ENCODE data around the gene CD6. TPM values are rescaled to one million over a fixed set of nuclear protein-coding genes. Genes with fewer than 3 reads are reported as not detected.

The CD6 gene
- total RNA-seq, 1 donor from 2014 or later: 0.87 TPM

DNA sequence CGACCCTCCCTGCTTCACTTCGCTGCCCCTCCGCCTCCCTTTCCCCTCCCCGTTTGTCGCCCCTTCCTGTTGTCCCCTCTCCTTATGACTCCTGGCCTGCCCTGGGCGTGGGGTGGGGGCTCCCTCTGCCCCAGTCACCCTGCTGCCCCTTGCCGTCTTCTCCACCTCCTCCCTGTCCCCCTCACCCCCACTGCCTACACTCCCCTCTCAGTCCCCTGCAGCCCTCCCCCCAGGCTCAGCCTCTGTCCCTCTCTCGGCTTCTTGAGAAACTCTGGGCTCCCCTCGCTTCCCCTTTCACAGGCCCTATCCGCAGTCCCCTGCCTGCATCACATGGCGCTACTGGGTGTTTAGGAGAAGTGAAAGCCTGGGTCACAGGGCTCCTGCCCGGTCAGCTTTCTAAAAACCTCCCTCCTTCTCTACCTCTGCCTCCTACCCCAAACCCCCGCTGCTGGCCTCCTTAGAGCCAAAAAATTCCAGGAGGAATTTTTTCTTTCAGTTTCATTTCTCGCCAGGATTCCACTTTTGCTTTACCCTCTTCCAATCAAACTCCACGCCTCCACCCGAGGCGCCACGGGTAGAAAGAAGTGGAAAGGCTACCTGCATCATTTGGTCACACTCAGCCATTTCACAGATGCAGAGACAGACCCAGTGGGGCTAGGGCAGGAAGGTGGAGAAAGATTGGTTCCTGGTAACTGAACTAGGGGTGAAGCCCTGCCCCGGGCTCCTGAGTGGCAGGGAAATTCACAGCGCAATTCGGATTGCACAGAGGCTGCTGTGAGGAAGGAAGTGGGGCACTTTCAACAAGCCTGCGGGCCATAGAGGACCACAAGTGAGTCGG, 19.4 kb upstream of the CD6 start, which contains the start of gene SLC15A3:
Gene SLC15A3, minus strand, starts transcription at position 273 of the 838 bp plus-strand sequence. CDS start 625 bp downstream, outside the sequence.
- DNase-seq (ENCODE audit: low spot score): peak; percentile 89

DNA sequence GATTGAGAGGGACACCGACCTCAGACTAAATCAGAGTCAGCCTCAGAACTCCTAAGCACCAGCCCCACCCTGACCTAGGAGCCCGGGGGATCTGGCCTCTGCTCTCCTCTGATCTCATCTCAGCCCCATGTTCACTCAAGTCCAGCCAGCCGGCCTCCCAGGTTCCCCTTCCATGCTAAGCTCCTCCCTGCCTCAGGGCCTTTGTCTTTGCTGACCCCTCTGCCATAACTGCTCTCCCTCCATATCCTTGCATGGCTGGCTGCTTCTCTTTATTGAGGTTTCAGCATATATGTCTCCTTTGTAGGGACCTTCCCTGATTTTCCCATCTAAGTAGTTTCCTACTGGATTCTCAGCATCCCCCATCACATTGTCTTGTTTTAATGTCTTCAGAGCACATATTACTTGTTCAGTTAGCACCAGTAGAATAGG, 18.7 kb upstream of the CD6 start:
- DNase-seq (ENCODE audit: low spot score): no peak

DNA sequence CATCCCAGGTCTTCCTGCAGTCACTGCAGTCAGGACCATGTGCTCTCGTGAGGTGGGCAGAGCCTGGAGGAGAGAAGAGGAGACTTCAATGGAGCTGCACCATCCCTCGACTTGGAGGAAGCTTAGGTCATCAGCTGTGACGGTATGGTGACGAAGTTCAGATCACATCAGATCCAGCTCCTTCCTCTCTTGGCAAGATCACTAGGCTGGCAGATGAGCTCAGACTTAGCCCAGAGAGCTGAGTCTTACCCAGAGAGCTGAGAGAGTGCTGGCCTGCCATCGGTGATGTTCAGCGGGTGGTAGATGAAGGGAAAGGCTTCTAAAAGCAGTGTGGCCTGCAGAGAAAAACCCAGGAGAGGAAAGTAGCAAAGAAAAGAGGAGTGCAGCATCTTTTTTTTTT, 17.7 kb upstream of the CD6 start:
- DNase-seq (ENCODE audit: low spot score): peak; percentile 49

DNA sequence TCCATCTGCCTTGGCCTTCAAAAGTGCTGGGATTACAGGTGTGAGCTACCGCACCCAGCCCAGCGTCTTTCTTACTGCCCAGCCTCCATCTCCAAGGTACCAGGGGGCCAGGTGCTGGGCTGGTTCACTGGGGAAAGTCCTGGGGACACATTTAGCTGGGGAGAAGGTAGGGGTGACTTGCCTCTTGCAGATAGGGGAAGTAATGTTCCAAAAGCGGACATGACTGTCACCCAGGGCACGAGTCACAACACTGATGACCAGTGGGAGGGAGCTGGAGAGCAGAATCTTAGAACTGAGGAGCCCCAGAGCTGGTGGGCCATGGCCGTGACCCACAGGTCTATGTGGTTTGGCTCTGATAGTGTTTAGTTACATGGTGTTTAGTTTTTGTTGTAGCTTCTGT, 17.1 kb upstream of the CD6 start:
- peak; percentile 76 for DNase-seq (ENCODE audit: low spot score)

DNA sequence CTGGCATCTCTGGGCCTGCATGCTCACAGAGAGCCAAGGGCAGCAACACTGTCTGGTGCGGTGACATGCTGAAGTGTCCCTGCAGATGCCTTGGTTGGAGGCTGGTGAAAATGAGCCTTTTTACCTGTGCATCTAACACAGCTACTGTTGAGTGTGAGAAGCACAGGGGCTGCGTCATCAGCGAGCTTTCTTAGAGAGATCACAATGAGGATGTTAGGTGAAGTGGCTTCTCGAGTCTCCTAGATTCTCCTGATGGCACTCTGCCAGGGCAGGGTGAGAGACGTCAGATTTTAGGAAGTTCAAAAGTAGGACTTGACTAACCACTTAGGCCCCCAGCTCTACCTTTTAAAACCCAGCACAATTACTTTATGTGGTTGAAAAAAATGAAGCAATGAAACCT, 15.9 kb upstream of the CD6 start:
- peak; percentile 59 for DNase-seq (ENCODE audit: low spot score)

DNA sequence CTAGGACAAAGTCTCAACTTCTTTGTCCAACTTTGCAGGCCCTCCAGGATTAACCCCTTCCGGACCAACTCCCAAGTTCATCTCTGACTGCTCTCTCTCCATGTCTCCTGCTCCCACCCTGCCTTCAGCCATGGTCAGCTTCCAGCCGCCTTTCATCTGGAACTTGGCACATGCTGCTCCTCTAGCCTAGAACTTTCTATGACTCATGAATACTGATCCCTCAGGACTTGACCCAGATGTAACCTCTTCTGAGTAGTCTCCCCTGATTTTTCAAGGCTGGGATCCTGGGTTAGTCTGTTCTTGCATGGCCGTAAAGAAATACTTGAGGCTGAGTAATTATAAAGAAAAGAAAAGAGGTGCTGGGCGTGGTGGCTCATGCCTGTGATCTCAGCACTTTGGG, 14.3 kb upstream of the CD6 start:
- peak; percentile 41 for DNase-seq (ENCODE audit: low spot score)

DNA sequence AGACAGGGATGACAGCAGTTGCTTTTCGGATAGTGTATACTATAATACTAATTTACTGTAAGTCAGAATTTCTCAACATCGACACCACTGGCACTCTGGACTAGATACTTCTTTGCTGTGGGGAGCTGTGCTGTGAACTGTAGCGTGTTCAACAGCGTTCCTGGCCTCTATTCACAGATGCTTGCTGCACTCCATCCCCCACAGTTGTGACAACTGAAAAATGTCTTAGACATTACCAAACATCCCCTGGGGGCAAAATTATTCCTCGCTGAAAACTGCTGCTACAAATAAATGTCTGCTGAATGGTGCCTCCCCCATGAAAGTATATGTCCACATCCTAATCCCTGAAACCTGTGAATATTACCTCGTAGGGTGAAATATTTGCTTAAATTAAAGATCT, 12.0 kb upstream of the CD6 start:
- DNase-seq (ENCODE audit: low spot score): no peak

DNA sequence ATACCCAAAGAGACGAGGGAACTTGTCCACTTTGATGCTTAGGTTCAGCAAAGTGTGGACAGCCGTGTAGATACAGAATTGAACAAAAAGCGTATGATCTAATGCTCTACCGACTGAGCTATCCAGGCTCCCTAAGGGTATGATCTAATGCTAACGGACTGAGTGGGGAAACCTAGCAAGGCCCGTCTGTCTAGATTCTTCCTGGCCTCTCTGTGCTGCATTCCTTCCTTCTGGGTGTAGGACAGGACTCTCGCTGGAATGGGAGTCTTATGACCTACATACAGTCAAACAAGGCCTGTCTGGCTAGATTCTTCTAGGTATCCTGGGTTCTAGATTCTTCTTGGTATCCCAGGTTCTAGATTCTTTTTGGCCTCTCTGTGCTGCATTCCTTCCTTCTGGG, 11.1 kb upstream of the CD6 start:
- no peak for DNase-seq (ENCODE audit: low spot score)

DNA sequence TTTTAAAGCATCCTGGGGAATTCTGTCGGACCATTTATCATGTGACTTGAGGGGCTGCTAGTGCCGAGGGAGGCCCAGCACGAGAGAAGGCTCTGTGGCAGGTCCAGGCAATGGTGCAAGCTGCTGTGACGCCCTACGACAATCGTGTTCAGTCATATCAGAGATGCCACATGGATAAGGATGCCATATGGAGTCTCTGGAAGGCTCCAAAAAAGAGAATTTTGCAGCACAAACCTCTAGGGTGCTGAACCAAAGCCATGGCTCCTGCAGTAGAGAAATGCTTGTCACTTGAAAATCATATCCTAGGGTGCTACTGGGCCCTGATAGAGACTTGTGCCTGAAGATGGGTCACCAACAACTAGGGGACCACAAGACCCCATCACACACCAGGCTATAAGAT, 6.7 kb upstream of the CD6 start:
- DNase-seq (ENCODE audit: low spot score): peak; percentile 37

DNA sequence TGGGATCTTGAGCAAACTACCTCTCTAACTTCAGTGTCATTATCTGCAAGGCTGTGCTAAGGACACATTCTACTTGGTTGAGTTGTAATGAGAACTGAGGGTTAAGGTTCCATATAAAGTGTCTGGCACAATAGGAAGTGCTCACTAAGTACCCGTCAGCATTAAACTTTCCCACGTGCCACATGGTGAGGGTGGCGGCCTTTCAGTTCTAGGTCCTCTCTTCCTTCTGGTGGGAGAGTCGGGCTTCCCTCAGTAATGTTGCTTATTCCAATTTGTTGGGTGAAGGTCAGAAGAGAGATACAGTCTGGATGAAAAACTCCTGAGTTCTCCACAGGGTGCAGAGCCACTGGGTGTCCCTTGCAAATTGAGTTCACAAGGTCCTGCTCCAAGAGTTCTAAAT, 4.6 kb upstream of the CD6 start:
- peak; percentile 20 for DNase-seq (ENCODE audit: low spot score)

DNA sequence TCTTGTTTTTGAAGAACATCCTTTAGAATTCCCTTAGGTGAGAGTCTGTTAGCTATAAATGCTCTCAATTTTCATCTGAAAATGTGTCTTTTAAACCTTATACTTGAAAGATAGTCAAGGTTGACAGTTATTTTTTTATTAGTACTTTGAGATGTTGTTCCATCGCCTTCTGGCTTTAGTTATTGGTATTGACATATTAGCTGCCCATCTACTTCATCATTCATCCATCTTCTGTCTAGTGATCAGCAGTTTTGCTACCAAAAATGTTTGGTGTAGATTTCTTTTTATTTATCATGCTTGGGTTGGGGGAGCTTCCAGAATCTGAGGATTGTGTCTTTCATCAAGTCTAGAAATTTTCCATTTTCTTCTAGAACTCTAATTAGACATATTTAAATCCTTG, 3.3 kb upstream of the CD6 start:
- no peak for DNase-seq (ENCODE audit: low spot score)

DNA sequence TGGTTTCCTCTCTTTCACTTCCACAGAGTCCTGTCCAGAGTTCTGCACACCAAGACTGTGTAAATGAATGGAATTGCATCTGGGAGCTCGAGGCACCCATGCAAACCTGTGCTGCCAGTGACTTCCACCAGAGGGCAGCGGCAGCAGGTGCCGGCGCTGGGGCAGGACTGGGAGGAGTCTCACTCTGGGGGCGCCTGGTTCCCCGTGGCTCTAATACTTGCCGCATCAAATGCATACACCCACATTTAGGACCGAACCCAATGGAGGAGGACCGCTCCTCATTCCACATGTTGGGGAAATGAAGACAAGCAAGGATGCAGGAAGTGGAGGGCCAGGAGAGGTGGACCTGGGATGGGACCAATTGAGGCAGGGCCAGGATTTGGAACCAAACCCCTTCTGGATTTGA, 1.1 kb upstream of the CD6 start:
- peak; percentile 88 for DNase-seq (ENCODE audit: low spot score)

DNA sequence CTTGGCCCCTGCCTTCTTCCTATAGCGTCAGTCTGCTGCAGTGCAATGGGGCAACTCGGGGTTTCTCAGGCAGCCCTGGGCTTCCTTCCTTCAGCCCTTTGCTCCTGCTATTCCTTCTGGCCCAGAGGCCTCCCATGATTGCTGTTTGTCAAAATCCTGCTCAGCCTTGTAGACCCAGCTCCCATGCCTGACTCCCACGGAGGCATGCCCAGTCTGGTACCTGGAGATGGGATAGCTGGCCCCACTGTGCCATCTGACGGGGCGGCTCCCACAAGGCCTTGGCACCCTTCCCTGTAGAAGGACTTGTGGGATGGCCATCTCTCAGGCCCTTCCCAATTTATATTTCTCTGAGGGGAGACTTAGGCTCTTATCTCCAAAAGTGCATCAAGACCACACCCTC, 590 bp upstream of the CD6 start:
- peak; percentile 53 for DNase-seq (ENCODE audit: low spot score)

DNA sequence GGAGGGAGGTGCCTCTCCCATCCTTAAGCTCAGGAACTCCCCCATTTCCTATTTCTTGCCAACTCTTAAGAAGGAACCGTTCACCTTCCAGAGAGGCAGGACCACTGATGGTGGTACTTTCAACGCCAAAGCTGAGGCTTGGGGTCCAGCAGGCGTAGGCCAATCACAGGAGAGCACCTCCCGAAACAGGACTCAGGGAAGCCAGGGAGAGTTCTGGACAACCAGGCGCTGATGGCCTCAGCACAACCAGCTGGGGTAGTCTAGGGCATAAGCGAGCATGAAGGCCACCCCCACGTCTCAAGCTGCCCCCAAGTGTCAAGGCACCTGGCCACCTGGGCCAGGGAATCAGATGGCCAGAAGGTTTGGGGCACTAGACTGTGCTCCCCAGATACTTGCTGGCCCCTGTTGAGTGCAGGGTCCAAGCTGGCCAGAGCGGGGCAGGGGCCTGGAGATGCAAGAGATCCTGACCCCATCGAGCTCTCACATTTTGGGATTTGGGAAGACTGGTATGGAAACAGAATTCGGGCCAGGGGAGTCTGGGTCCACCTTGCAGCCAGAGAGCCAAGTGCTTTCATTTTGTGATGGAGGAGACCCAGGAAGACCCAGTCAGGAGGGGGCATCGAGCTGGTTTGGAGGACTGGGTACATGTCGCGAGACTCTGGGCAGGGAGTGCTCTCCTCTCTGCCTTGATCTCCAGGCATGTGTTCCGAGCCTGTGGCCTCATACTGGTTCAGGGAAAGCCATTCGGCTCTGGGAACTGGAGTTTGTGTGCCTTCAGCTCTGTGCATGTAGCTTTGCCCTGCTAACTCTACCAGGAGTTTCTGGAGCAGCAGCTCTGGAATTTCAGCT, 926 bp downstream of the CD6 start:
- DNase-seq (ENCODE audit: low spot score): peak; percentile 81

DNA sequence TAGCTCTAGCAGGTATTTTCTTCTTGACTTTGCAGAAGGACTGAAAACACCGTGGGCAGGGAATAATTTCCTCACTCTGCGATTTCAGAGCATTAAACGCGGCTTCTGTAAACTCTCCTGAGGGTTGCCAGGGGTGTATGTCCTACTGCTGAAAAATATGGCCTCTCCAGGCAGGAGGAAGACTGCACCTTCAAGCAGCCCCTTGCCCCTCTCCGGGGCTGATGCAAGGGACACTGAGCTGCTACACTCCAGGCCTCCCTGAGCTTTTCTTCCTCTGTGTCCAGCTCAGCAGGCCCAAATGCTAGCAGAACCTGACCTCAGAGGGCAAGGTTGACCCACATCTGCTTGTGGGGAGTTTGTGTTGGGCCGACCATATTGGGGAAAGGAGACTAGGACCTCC, 2.2 kb downstream of the CD6 start:
- peak; percentile 68 for DNase-seq (ENCODE audit: low spot score)

DNA sequence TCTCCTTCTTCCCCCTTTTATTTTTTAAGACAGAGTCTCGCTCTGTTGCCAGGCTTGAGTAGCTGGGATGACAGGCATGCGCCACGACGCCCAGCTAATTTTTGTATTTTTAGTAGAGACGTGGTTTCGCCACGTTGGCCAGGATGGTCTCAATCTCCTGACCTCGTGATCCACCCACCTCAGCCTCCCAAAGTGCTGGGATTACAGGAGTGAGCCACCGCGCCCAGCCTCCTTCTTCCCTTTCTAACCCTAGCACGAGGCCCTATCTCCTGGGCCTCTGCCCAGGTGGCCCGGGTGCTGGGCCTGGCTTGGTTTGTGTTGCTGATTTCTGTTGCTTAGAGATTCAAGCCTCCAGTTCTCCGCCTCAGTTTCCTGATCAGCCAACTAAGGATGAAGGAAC, 2.8 kb downstream of the CD6 start:
- peak; percentile 62 for DNase-seq (ENCODE audit: low spot score)

DNA sequence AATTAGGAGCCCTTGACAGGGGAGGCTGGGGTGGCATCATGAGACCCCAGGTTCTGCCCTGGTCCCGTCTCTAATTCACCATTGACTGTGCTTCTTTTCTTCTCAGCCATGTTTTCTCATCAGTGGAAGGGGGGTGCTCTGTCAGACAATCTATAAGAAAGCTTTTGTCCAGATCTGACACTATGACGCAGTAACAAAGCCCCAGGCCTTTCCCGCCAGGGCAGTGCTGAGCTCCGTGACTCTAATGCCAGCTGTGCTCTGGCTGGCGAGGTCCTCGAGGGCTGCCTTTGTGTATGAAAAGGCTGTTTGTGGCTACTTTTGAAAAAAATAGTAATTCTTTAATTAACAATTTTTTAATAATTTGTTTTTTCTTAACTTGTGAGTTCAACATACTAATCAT, 3.2 kb downstream of the CD6 start:
- no peak for DNase-seq (ENCODE audit: low spot score)

DNA sequence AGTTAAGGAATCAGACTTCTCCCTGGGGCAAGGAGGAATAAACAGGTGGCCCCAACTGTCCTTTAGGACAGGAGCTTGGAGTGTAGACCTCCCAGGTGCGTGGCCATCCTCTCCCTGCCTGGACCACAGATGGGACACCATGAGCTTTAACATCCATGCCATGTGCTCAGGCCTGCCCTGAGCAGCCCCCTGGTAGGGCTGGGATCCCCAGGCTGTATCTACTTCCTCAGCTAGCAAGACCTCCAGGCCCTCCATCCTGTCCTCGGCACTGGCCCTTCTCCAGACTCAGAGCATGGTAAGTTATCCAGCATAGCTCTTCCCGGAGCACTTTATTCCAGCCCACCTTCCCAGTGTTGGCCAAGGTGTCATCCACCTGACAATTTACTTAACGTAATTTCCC, 5.7 kb downstream of the CD6 start:
- DNase-seq (ENCODE audit: low spot score): no peak

DNA sequence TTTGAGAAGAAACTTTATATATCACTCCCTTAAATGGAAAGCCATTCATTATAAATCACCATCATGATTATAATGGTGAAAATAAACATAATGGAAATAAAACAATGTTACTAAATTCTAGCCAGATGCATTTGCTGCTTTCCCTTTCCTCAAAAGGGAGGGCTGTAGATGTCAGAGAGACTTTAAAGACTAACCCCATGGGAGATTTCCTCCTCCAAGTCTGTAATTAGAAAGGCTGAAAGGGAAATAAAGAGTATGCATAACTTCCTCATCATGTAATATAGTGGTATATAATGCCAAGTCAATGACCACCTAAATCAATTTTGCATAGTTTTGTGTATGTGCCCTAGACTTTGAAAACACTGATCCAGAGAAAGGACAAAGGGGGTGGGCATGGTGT, 6.4 kb downstream of the CD6 start:
- DNase-seq (ENCODE audit: low spot score): no peak

DNA sequence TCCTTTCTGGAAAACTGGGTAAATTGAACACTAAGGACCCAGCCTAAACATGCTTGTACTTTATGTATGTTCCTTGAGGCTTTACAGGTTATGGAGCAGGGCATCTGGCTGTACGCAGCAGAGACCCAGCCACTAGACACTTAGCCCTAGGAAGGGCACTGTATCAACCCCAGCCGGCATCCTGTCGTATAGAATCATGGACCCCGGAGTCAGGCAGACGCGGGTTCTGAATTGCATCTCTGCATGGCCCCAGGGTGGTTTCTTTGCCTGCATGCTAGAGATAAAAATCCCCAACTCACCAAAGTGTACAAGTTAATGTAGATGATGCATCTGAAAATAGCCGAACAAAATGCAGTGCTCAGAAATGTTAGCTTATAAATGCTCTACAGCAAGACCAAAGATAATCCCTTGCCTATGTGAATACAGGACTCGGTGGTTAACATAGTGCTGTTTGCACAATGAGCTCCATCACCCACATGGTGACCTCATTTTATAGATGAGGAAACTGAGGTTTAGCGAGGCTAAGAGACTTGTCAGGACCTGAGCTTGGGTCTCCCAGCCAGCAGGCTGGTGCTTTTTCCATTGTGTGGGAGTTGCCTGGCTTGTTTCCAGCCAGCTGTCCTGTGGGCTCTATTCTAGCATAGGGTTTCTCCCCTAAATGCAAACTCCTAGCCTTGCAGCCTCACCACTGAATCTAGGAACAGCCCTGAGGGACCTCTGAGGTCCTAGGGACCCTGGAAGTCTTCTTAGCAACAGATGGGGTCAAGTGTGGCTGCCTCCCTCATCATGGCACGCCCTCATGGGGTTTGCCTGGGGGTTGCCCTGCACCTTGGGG, 7.3 kb downstream of the CD6 start:
- no peak for DNase-seq (ENCODE audit: low spot score)

DNA sequence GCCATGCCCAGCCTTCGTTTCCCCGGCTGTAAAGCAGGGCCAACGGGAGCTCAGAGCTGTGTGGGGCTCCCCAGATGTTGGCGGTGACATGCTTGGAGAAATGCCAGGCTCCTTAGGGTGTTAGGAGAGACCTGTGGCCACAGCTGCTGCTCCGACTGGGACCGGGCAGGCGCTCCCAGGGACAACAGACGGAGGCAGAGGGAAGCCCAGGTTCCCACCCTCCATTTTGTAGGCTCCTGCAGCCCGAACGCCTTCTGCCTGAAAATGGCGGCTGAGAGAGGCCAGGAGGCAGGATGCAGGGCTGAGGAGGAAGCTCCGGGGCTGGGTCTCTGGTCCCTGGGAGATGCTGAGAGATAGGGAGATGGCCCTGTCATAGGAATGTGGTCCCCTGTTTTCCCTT, 10.0 kb downstream of the CD6 start:
- no peak for DNase-seq (ENCODE audit: low spot score)

DNA sequence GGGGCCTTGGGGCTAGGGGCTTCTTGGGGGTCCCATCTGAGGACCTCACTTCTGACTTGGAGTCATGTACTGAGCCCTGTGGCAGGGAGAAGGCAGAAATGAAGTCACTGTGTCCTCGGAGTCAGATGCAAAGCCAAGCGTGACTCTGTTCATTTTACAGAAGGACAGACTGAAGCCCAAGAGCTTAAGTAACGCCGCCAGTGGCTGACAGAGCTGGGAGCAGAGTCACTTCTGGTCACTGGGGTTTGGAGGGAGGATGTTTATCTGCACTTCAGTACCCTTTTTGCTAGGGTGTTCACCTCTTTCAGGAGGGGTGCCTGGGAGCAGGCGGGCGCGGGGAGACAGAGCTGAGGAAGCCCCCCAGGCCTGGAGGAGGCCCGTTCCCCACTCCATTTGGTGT, 10.7 kb downstream of the CD6 start:
- no peak for DNase-seq (ENCODE audit: low spot score)
